HG02763 (cell line): ENCODE data around the gene CPNE5.

Source experiments
- ATAC-seq: cut with Tn5 transposase; IDR thresholded peaks from one replicate; pipeline ENCODE4 v1.9.1; 2021; ENCODE audit warnings: mild to moderate bottlenecking, moderate library complexity; ENCODE audit not compliant: unreplicated experiment

The CPNE5 gene

DNA sequence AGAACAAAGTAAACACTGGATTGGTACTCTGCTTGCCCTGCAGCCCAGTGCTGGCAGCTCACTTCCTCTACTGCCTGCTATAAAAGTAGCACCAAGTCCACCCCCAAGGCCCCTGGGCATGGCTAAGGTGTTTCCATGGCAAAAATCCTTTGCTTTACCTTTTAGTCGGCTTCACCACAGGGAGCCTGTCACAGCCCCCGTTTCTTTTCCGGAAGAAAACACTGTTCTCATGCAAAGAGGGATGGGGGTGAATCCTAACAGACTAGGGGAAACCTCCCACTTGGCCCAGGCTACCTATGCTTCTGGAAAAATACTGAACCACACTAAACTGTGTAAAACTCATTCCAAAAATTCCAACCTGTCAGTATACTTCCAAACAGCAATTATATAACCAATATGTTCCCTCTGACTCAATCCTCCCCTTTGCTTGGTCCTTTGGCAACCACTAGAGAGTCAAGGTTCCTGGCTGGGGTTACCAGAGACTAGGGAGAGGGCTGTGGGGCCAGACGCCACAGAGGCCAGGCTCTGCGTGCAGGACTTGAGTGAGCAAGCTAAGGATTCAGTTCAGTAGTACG is 19.2 kb upstream of the CPNE5 start:
- ATAC-seq, result no peak

- no peak for ATAC-seq
These were observed 18.1 kb upstream of the CPNE5 start for GRCh38 chr6:36857325-36857724.

- ATAC-seq, result no peak
These were observed 17.0 kb upstream of the CPNE5 start for GRCh38 chr6:36856277-36856676.

DNA sequence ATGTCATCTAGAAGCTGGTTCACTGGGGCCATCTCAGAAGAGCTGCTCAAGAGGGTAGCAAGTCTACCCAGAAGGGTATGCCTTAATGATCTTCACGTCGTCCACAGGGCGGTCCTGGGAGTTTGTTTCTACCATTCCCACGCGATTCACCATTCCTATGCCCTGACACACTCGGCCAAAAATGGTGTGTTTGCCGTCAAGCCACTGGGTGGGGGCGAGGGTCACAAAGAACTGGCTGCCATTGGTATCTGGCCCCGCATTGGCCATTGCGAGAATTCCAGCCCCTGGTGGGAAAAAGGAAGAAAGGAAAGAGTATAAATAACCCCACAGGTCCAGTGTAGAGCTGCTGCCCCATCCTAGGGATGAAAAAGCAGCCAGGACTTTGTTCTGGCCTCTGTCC is 16.5 kb upstream of the CPNE5 start:
- no peak for ATAC-seq

- ATAC-seq, result no peak
These were observed 14.1 kb upstream of the CPNE5 start for GRCh38 chr6:36853325-36853724.

GRCh38 chr6:36852481-36853147 is 13.4 kb upstream of the CPNE5 start:
- no peak for ATAC-seq

DNA sequence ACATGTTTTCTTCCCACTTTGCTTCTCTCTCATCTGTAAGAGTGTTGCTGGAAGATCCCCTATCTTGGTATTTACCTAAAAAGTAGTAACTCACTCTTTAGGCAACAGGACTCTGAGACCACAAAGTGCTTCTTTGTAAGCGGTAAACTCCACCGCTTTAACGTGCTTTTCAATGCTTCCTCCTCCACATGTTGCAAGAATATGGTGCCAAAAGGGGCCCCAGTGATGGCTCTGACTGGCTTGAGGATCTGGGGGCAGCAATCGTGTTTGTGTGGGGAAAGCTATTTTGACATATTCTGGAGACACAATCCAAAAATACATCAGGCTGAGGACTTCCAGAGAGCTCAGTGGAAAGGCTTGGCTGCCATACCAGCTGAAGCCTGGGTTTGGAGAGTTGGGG is 12.4 kb upstream of the CPNE5 start:
- ATAC-seq, result no peak

GRCh38 chr6:36851149-36851614 is 11.9 kb upstream of the CPNE5 start:
- no peak for ATAC-seq

DNA sequence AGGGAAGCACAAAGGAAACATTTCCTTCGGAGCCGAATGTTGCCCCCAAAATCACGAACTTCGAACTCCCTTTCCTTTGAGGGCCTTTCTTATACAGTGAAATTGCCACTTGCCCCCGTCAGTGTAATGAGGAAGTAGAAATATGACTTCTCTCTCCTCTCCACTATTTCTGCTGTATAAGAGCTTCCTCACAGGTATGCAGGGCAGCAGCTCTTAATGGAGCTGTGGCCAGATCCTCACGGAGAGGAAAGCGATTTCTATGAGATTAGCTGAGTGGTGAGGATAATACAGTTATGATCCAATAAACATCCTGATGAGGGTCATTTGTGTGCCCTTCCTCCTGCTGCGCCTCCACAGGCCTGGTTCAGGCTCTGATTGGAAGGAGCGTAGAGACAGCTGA is 10.8 kb upstream of the CPNE5 start:
- no peak for ATAC-seq

- ATAC-seq, result no peak
These were observed 9.6 kb upstream of the CPNE5 start for GRCh38 chr6:36848658-36849441.

DNA sequence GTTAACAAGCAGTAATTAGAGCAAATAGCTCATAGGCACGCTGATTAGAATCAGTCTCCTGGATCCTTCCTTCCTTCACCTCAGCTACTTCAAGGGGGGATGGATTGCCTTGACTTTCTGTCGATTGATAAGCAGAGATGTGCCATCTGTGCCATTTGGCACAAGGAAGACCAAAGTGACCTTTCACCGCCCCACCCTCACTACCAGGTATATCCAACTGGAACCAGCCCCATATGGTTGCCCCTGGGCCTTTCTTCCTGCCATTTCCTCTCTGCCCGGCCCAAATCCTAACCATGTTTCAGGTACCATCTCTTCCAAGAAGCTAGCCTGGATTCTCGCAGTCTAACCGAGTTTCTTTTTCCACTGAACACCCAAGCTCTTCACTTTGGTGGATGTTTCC is 8.7 kb upstream of the CPNE5 start:
- ATAC-seq, result no peak

- no peak for ATAC-seq
These were observed 7.9 kb upstream of the CPNE5 start for GRCh38 chr6:36847152-36847551.

DNA sequence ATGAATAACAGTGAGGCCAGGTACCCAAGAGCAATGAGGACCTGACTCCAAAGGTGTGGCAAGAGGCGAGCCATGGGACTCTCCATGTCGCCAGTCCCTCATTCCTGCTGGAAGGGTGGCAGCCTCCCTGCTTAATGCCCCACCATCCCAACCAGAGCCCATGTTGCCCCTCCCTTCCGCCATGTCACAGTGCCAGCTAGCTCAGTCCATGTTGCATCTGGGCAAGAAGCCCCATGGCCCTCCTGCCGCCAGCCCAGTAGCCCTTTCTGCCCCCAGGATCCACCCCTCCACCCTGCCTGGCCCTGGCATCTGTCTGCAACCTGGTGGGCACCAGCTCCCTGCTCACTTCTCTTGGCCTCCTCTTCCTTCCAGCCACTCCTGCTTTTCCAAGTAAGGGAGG is 6.0 kb upstream of the CPNE5 start:
- no peak for ATAC-seq

GRCh38 chr6:36844232-36845170 is 5.3 kb upstream of the CPNE5 start:
- no peak for ATAC-seq

GRCh38 chr6:36843170-36843569 is 3.9 kb upstream of the CPNE5 start:
- ATAC-seq, result no peak

DNA sequence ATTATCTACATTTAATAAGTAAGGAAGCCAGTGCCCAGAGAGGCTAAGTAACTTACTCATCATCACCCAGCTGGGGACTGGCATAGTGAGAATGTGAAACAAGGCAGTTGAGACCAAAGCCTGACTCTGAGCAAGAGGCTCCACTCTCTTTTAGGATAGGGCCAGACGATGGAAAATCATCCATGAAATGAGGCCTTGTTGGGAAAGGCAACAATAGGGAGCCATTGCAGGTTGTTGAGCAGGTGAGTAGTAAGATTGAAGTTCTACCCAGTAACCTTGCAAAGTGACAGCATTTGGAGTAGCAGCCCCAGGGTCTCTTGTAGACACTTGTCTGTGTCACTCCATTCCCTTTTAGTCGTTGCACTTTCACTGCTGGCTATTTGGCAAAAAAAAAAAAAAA is 2.5 kb upstream of the CPNE5 start:
- no peak for ATAC-seq

DNA sequence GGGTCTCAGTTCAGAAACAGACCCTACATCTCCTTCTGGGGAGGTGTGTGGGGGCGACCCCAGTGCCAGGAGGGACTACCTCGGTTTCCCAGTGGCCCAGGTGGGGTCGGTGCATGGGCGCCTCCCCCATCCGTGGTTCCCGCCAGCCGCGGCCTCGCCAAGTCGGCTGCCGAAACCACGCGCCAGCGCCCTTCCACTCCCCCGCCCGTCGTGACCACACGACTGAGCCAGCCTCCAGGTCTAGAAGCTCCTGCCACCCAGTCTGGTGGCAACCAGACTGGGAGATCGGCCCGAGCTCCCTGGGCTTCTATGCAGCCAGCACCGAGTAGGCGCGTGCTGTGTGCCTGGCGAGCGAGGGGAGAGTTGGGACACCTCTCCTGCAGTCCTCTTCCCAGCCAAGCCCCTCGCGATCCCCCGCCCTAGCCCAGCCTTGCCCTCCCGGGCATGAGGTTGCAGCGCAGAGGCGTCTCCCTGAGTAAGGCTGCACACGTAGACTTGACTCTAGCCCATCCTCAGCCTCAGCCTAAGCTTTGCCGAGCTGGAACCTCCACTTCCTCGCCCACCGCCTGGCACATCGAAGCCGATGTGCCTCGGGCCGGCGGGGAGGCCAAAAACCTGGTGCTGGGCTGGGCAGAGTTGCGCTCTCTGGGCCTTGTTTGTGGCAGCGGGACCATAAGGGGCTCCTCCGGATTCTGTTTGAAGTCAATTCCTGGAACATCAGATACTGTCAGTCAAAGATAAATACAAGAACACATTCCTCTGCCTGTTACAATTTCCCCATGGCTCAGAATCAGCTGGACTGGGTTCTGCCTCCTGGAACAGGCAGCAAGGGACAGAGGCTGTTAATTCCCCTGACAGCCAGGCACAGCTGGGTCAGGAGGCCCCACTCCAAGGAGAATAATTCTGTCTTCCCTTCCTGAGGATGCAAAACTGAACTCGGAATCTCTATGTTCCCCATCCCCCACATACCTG is 1.5 kb upstream of the CPNE5 start:
- no peak for ATAC-seq

GRCh38 chr6:36839749-36840431 is 646 bp upstream of the CPNE5 start:
- ATAC-seq, result no peak

DNA sequence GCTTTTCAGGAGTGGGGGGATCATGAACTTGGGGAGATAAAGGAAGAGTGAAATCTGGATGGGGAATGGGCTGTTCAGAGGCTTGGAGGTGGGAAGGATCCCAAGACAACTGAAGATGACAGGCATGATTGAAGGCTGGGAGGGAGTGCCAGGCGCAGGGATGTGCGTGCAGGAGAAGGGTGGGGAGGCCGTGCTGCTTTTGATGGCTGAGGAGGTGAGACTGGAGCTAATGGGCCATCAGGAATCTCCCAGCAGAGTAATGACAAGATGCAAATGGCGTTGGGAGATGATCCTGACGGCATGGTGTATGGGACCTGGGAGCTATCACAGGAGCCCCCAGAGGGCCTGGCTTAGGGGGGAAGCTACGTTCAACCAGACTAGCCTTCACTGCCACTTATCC is 1.6 kb downstream of the CPNE5 start:
- no peak for ATAC-seq

DNA sequence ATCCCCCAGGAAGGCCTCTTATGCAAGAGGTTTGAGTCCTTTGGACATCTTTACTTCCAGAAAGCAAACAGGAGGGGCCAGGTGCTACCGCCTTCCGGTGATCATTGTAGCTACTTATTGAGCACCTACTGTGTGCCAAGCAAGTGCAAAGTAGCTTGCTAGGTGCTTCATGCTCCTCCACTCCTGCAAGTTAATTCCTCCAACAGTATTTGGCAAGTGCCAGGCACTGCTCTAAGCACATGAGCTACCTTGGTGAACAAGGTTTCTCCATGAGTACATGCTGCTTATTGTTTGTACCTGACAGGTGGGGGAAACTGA is 2.3 kb downstream of the CPNE5 start:
- no peak for ATAC-seq
